Upper lobe of left lung (tissue), 6 donors: ENCODE measurements around the gene BLACAT1. TPM values are rescaled to one million over a fixed set of nuclear protein-coding genes. Genes with fewer than 3 reads are reported as not detected.

ENCODE experiments used
- ATAC-seq, 2 donors: fragments of 200-7000 bp; cut with Tn5 transposase; one replicate each; pipeline ENCODE4 v1.9.1; 2022; ENCODE audit warnings: mild to moderate bottlenecking in 2 of 2, moderate library complexity in 2 of 2; ENCODE audit not compliant: low FRiP score in 2 of 2
- DNase-seq, 2 donors: peaks; one replicate each; pipeline ENCODE4 v3.0.0-alpha.2; 2019 to 2020
- H3K27ac ChIP-seq, 4 donors: fragments of 200-600 bp; sonication (generic); one replicate each; pipeline ENCODE4 v1.5.1; 2016 to 2019
- H3K27me3 ChIP-seq, 4 donors: fragments of 200-600 bp; sonication (generic); one replicate each; pipeline ENCODE4 v1.5.1; 2017 to 2019
- H3K36me3 ChIP-seq, 4 donors: fragments of 200-600 bp; sonication (generic); one replicate each; pipeline ENCODE4 v1.5.1; 2016 to 2019
- H3K4me1 ChIP-seq, 4 donors: fragments of 200-600 bp; sonication (generic); one replicate each; pipeline ENCODE4 v1.5.1; 2018 to 2019
- H3K4me3 ChIP-seq, 4 donors: fragments of 200-600 bp; sonication (generic); one replicate each; pipeline ENCODE4 v1.5.1; 2017 to 2019; ENCODE audit warnings: mild to moderate bottlenecking in 2 of 4, moderate library complexity in 1 of 4
- H3K9me3 ChIP-seq, 4 donors: fragments of 200-600 bp; sonication (generic); one replicate each; pipeline ENCODE4 v1.5.1; 2018 to 2019
- EP300 ChIP-seq, 4 donors: sonication (generic); formaldehyde crosslinking; IDR thresholded peaks; one replicate each; pipeline ENCODE4 v1.5.1; 2017; ENCODE audit warnings: antibody characterized with exemption in 4 of 4, control low read depth in 2 of 4
- POLR2A ChIP-seq, 4 donors: fragments of 450-650 bp; IDR thresholded peaks; one replicate each; pipeline ENCODE4 v1.5.1; 2016 to 2017; ENCODE audit warnings: antibody characterized with exemption in 4 of 4, mild to moderate bottlenecking in 2 of 4
- POLR2AphosphoS5 ChIP-seq, 2 donors: sonication (generic); formaldehyde crosslinking; IDR thresholded peaks; one replicate each; pipeline ENCODE4 v1.5.1; 2017; ENCODE audit warnings: antibody characterized with exemption in 2 of 2
- WGBS, 2 donors: methylation state at CpG; one replicate each; pipeline ENCODE4 v1.1.5; 2017 to 2018; 5-methylcytosine and 5-hydroxymethylcytosine counted together
- total RNA-seq, 6 donors: library from RNA; depleted of rRNA in 4 of 6; stranded (reverse); fragments of >200 nt in 4 of 6; gene quantifications; one replicate each; pipeline versions ENCODE4 v1.1.0 to v1.2.1, GENCODE V29; 2016 to 2021
- TF ChIP-seq, protein P1 (sequence below), 6 experiments: fragments of 450-650 bp in 4 of 6; fragments of 200-600 bp in 2 of 6; sonication (generic) in 2 of 6; IDR thresholded peaks; one replicate each; pipeline ENCODE4 v1.5.1; 2016 to 2019; ENCODE audit warnings: antibody characterized with exemption in 6 of 6
- donor health status: DM: no; HTN: no; CAD: no; lungs with moderate emphysema.
- donor health status: DM: no; HTN: yes; CAD: no; lungs with severe emphysema.

The BLACAT1 gene
- total RNA-seq, 6 donors from 2014 or later, result 0.40 to 4.2 (median 1.1) TPM

DNA sequence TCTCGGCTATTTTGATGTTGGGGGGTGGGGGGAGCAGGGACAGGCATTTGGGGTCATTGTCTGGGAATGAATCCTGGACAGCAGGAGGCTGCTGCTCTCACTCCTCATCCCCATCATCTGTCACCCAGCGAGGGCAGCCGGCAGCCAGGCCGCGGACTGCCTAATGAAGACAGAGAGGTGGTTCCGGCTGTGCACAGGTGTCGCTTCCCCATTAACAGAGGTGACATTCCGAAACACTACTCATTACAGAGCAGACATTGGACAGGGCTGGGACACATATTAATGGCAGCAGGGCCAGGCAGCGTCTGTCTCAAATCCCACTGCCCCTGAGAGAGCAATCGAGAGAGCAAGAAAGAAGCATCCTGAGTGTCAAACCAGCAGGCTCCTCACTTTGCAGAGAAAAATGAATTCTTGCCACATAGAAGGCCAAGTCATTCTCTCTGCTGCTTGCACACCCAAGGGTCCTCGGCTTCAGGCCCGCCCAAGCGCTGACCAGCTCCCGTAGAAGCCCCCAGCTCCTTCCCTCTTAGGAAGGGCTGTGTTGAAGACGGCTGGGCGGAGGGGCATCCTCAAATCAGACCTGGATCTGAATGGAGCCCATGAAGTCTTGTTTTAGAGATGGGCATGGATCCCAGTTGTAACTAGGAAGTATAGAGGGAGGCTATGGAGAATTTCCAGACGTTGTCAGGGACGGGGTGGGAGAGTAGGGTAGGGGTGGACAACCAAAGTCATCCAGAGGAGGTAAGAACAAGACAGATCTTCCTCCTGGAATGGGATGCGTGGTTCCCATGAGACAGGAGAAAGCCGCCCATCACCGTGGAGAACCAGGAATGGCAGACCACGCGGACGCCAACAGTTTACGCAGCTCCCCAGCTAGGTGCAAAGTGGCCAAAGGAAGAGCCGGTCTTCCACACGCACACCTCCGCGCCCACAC is 25.8 kb downstream of the BLACAT1 start:
- no peak overlapping the region for H3K27ac ChIP-seq
- peak overlapping the region; percentile 3 to 53 (median 36) for H3K4me3 ChIP-seq
- ATAC-seq (no peak), DNase-seq (peak in 1 of 2 donors; percentile 56)
- WGBS, 2 donors, result 66 to 77% methylated on average over 24 to 29 of the region's 29 CpGs
- no peaks in the 10 kb centered on the region for H3K9me3 ChIP-seq
- H3K27me3 ChIP-seq, result no peaks in the 10 kb centered on the region
- no peaks in the 10 kb centered on the region for H3K36me3 ChIP-seq
- peaks cover 0 to 9% (median 8%) of the 10 kb centered on the region in 4 donors for H3K4me1 ChIP-seq
- TF ChIP-seq EP300 (IDR thresholded peaks at IDR 0.05), result no peak
- TF ChIP-seq, protein P1, sequence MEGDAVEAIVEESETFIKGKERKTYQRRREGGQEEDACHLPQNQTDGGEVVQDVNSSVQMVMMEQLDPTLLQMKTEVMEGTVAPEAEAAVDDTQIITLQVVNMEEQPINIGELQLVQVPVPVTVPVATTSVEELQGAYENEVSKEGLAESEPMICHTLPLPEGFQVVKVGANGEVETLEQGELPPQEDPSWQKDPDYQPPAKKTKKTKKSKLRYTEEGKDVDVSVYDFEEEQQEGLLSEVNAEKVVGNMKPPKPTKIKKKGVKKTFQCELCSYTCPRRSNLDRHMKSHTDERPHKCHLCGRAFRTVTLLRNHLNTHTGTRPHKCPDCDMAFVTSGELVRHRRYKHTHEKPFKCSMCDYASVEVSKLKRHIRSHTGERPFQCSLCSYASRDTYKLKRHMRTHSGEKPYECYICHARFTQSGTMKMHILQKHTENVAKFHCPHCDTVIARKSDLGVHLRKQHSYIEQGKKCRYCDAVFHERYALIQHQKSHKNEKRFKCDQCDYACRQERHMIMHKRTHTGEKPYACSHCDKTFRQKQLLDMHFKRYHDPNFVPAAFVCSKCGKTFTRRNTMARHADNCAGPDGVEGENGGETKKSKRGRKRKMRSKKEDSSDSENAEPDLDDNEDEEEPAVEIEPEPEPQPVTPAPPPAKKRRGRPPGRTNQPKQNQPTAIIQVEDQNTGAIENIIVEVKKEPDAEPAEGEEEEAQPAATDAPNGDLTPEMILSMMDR (IDR thresholded peaks at IDR 0.05), result no peak

DNA sequence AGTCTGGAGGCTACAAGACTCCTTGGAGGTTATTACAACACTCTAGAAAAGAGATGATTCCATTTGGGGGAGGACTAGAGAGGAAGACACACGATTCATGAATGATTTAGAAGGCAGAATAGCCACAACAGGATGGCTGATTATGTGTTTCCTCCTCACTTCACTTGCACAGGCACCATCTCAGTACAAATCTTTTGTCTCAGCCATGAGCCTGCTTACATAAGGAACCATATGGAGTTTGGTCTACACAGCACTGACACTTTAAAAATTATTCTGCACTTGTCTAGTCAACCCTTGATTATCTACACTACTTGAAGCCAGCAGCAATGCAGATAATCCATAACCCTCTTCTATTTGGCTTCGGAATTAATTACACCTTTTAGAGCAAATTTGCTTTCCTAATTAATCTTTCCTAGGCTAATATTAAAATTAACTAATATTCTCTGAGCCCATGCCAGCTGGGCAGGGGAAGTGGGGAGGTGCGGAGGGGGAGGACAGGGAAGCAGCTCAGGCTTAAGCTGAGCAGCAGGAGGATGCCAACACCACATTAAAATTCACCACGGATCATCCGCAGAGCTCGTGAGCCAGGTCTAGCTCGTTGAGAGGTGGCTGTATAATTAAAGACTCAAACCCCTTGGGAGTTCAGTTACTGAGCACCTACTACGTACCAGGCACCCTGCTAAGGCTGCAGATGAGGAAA is 30.8 kb downstream of the BLACAT1 start:
- 57 to 58% methylated on average over 8 of the region's 8 CpGs for WGBS, 2 donors
- no peak for ATAC-seq
- no peaks in the 10 kb centered on the region for H3K36me3 ChIP-seq
- H3K27me3 ChIP-seq, result no peaks in the 10 kb centered on the region
- no peaks in the 10 kb centered on the region for H3K9me3 ChIP-seq
- no peak overlapping the region for H3K4me3 ChIP-seq
- no peaks in the 10 kb centered on the region for H3K4me1 ChIP-seq
- no peak overlapping the region for H3K27ac ChIP-seq
- DNase-seq, result no peak
- TF ChIP-seq POLR2A (IDR thresholded peaks at IDR 0.05) (no peak), POLR2AphosphoS5 (IDR thresholded peaks at IDR 0.05) (no peak), EP300 (IDR thresholded peaks at IDR 0.05) (no peak)
- TF ChIP-seq, protein P1 (IDR thresholded peaks at IDR 0.05), result no peak

DNA sequence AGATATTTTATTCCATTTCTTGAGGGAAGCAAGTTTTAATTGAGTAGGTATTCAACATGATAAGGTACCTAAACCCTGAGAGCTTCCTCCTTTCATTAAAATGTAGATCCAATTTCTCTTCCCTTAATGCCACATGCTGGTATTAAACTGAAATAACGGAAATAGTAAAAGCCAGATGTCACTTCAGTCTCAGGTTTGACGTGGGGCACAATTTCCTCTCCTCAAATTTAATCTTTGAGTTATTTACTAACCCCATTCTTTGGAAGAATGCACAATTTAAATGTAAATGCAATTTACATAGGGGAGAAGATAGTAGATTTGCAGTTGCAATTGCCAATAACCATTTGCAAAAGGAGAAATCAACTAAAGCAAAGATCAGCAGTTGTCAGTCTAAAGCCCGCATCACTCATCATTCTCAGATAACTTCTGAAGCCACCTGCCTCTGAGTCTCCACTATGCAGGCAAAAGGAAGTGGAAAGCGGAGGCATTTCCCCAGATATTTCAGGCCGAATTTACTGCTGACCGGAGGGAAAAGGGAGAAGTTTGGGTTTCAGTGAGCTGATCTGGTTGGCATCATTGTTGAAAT is 31.9 kb downstream of the BLACAT1 start:
- WGBS, 2 donors, result 75 to 83% methylated on average over 6 of the region's 6 CpGs
- no peak overlapping the region for H3K4me3 ChIP-seq

DNA sequence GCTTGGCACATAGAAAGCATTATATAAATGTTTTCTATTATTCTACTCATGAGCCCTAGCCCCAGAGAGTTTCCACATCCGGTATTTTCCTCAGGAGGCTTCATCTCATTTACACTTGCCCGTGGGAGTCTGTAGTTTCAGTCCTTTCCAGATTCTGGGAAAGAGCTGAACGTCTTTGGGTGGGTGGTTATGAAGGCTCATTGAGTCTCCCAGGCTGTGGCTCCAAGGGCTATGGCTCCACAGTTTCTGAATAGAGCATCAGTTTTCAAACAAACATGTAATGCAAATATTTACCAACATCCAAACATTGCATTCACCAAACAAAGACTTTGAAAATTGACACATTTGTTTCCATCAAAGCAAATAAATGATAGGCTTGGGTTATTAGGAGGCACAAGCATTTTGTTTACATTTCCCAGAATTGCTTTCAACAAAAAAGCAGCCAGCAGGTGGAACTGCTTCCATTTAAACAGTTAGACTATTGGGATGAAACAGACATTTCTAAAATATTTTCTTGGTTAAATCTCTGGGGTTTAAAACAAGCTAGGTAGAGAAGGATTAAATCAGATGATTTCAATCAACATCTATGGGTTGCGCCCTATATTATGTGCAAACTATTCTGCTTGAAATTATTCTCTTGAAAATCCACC is 32.7 kb downstream of the BLACAT1 start:
- ATAC-seq (no peak), DNase-seq (no peak)
- 65 to 70% methylated on average over 4 of the region's 4 CpGs for WGBS, 2 donors
- Histone ChIP-seq H3K4me3 (no peak overlapping the region), H3K4me1 (no peaks in the 10 kb centered on the region), H3K9me3 (no peaks in the 10 kb centered on the region), H3K27me3 (no peaks in the 10 kb centered on the region), H3K27ac (no peak overlapping the region), H3K36me3 (no peaks in the 10 kb centered on the region)
- TF ChIP-seq POLR2A (IDR thresholded peaks at IDR 0.05) (no peak), POLR2AphosphoS5 (IDR thresholded peaks at IDR 0.05) (no peak), EP300 (IDR thresholded peaks at IDR 0.05) (no peak)
- TF ChIP-seq, protein P1 (IDR thresholded peaks at IDR 0.05), result no peak

More for the DNA sequence above, 31.9 kb downstream of the BLACAT1 start:
- no peak for ATAC-seq
- no peaks in the 10 kb centered on the region for H3K4me1 ChIP-seq
- H3K9me3 ChIP-seq, result no peaks in the 10 kb centered on the region
- no peak for DNase-seq
- no peak overlapping the region for H3K27ac ChIP-seq
- TF ChIP-seq, protein P1 (IDR thresholded peaks at IDR 0.05), result no peak
- TF ChIP-seq POLR2A (IDR thresholded peaks at IDR 0.05), result no peak
- no peak for TF ChIP-seq EP300 (IDR thresholded peaks at IDR 0.05)
- no peak for TF ChIP-seq POLR2AphosphoS5 (IDR thresholded peaks at IDR 0.05)
- no peaks in the 10 kb centered on the region for H3K36me3 ChIP-seq
- H3K27me3 ChIP-seq, result no peaks in the 10 kb centered on the region
